GM12801 (cell line): Measurements from ENCODE around the gene ABI3BP.

Experiments used
- CTCF ChIP-seq: IDR thresholded peaks from one replicate; pipeline ENCODE4 v1.5.1; 2011; ENCODE audit warnings: control low read depth; ENCODE audit not compliant: insufficient read length; ENCODE audit errors: extremely low read depth

The ABI3BP gene

GRCh38 chr3:100898681-100899080, 94.5 kb downstream of the ABI3BP start:
- TF ChIP-seq CTCF = no peak

DNA sequence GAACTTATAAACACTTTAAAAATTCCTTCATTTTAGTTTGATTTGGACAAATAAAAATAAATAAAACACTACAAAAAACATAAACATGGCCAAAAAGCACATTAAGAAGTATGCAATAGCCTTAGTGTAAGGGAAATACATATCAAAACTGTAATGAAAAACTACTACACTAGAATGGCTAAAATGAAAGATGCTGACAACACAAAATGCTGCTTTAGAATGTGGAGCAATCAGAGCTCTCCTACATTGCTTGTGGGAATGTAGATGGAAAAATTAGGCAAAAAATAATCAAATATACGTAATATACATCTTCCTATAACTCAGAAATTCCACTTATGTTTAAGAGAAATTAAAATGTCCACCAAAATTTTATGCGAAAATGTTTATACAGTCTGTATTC, 96.2 kb downstream of the ABI3BP start:
- TF ChIP-seq CTCF = no peak

- TF ChIP-seq CTCF = no peak
Observed at GRCh38 chr3:100893590-100893989, 99.6 kb downstream of the ABI3BP start.

- TF ChIP-seq CTCF = no peak
Observed at GRCh38 chr3:100893108-100893507, 100.1 kb downstream of the ABI3BP start.

- no peak for TF ChIP-seq CTCF
Observed at GRCh38 chr3:100891827-100892226, 101.4 kb downstream of the ABI3BP start.

- no peak for TF ChIP-seq CTCF
Observed at GRCh38 chr3:100891033-100891432, 102.2 kb downstream of the ABI3BP start.

DNA sequence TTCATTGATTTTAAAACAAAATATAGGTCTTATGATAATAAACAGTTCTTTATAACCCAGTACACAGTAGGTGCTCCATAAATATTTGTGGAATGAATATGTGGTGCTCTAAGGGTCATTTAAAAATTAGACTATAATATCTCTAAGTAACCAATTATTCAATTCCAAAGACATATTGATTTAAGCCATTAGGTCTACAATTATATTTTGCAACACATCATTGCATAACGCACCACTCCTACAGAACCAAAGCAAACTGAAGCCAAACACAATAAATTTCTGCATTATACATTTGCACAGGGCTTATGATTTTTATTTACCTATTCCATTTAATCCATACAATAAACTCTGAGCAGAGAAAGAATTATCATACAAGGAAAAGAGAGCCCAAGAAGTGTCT, 104.3 kb downstream of the ABI3BP start:
- TF ChIP-seq CTCF = no peak

GRCh38 chr3:100882571-100882984, 110.6 kb downstream of the ABI3BP start:
- no peak for TF ChIP-seq CTCF
